GM19240 (cell line): ENCODE results near the gene DCDC2B.
A peak's percentile ranks its signal among the peaks of the same experiment; 100 is the strongest.

Experiments used
- DNase-seq: peaks from one replicate; pipeline ENCODE4 v3.0.0; 2011; ENCODE audit warnings: low spot score; ENCODE audit not compliant: insufficient read length

The DCDC2B gene

DNA sequence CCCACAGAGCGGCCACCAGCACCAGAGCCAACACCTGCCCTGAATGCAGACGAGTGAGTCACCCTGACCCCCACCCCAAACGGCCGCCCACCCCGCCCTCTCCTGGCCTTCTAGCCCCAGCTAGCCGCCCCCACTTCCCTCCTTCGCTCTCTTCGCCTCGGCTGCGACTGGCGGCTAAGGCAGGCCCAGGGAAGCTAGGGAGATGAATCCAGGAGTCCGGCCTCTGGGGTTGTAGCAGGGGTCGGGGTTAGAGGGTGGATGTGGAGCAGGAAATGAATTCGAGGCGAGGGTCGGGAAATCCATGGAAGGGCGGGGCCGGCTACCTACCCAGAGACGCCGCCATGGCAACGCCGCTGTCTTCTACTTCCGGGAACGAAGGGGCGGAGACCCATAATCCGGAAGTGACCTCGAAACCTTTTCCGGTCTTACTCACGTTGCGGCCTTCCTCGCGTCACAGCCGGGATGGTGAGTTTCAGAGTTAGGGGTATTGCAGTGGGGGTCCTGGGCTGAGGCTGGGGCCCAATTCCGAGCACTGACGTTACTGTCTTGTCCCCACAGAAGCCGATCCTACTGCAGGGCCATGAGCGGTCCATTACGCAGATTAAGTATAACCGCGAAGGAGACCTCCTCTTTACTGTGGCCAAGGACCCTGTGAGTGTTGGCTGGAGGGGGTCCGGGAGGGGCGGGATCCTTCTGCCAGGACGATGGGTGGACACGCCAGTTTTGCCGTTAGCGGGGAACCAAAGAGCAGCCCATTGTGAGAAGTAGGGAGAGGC is 13.3 kb downstream of the DCDC2B start, which contains the start of the genes EIF3I and TMEM234:
EIF3I (plus strand) TSS at position 428 of the 776 bp plus-strand sequence; CDS start at position 463, 35 bp downstream.
TMEM234 (minus strand) TSS at position 374 of the 776 bp plus-strand sequence; CDS start at position 343, 31 bp downstream.
- DNase-seq, result peak; percentile 96

DNA sequence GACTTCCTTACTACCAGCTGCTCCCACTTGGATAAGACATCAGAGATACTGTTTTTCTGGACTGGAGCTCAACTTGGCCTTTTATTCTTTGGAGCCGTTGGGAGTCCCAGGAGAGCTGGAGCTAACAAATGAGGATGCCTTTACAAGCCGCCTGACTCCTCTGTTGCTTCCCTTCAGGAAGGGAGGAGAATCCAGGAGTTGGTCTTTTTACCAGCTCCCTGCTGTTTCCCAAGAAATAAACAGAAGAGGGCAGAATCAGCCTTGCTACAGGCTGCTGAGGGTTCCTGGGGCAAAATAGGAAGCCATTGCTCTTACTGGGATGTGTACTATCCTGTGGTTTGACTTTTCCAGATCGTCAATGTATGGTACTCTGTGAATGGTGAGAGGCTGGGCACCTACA is 14.8 kb downstream of the DCDC2B start:
- no peak for DNase-seq

DNA sequence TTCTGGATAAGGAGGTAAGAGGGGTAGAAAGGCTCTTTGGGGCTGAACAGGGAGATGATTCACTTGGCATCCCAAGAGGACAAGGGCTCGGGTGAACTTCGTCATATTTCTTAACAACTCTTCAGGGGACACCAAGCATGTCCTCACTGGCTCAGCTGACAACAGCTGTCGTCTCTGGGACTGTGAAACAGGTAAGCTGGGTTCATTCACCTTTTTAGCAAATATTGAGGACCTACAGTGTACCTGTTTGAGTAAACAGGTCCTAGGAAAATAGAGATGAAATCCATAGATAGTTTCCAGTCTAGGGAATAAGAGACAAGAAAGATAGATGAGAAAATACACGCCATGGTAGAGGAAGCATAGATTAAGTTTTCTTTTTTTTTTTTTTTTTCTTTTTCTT is 15.4 kb downstream of the DCDC2B start:
- no peak for DNase-seq

DNA sequence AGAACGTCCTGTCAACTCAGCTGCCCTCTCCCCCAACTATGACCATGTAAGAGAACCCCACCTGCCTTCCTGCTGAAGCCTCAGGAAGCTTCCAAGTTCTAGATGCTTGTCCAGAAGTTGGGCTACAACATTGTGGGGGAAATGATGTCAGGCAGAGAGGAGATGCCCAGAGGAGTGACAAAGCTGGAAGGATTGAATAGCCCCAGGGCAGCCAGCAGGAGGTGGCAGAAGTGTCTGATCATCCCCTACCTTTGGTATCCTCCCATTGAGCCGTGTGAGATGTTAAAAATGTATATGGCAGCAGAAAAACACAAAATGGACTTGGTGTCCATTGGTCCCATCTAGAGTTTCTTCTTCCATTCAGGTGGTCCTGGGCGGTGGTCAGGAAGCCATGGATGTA is 19.9 kb downstream of the DCDC2B start:
- DNase-seq, result no peak

DNA sequence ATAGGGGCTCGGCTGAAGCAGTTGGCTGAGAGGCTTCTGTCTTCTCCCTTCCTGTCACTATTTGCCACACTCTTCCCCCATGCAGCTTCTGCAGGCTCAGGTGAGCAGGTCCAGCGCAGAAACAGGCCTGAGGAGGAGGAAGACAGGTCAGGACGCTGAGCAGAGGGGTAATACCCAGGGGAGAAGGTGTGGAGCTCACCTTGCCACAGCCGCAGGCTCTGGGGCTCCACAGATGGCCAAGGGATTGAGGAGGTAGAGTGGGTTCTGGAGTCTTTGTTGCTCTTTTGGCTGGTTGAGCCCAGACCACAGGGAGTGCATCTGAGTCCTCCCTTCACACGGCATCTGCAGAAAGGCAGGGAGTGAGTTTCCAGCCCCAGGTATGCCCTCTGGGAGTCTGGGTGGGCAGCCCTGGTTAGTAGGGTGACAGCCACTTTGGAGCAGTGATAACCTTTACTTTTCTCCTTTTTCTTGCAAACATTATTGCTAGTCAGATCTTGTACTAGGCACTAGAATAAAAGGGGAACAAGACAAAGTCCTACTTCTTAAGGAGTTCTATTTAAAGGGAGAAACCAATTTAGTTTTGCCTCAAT is 23.0 kb downstream of the DCDC2B start:
- no peak for DNase-seq

DNA sequence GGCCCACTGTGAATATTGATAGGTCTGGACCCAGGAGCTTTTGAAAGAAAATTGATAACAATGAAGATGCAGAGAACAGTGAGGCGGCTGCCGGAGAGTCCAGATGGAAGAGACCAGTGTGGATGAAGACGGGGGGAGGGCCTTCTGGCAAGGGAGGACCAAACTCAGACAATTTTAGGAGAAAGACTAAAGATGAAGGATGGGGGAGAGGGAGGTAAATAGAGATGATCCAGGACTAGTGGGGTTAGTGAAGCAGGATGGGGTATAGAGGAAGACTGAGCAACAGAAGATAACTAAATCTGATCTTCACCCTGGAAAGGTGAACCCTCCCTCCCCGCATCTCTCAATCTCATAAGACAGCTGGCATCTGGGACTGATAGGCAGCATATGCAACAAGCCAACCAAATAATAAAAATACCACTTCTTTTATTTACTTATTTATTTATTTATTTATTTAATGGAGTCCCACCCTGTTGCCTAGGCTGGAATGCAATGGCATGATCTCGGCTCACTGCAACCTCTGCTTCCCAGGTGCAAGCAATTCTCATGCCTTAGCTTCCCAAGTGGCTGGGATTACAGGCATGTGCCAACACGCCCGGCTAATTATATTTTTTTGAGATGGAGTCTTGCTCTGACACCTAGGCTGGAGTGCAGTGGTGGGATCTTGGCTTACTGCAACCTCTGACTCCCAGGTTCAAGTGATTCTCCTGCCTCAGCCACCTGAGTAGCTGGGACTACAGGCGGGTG is 23.8 kb downstream of the DCDC2B start:
- no peak for DNase-seq

DNA sequence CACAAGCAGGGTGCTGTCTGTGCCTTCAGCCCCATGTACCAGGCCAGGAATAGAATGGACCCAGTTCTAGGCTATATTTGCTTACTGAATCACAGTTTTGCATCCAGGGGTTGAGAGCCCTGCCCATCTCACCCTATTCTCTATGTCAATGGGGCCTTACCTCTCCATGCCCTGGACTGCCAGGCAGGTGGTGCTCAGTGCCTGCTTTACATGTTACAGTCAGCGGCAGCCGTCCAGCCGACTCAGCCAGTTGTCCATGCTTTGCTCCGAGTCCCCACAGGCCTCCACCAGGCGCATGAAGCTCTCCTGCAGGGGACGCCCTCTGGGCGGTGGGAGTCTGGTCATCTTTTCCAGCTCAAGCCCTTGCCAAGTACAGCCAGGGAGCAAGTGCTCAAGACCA is 25.9 kb downstream of the DCDC2B start:
- no peak for DNase-seq

DNA sequence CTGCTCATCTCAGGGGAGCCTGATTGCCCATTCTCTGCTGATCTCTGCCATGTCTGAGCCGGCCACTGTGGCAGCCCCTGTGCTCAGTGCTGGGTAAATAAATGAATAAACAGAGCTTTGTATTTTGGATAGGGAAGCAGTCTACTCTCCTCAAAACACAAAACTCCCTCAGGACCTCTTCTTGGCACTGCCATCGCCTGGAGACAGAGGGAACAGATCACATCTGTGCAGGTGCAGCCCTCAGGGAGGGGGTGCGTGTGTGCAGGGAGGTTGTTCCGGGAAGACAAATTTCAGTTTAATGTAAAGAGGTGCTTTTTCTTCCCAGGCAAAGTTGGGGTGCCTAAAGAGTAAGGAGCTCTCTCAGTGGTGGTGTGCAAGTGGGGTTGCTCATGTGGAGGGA is 30.4 kb downstream of the DCDC2B start:
- DNase-seq, result no peak

DNA sequence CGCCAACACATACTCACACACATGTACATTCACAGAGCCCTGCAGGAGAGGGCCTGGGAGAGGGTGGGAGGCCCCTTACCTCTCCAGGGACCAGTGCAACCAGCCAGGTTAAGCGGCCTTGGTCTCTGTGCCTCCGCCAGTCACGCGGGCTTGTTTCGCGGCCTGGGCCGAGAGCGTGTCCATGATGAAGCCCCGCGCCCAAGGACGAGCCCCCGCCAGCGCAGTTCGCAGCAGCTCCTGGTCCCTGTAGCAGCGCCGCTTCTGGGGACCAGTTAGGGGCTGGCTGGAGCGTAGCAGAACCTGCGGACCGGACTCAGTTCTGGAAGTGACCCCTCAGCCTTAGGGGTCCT is 30.9 kb downstream of the DCDC2B start:
- DNase-seq, result no peak

DNA sequence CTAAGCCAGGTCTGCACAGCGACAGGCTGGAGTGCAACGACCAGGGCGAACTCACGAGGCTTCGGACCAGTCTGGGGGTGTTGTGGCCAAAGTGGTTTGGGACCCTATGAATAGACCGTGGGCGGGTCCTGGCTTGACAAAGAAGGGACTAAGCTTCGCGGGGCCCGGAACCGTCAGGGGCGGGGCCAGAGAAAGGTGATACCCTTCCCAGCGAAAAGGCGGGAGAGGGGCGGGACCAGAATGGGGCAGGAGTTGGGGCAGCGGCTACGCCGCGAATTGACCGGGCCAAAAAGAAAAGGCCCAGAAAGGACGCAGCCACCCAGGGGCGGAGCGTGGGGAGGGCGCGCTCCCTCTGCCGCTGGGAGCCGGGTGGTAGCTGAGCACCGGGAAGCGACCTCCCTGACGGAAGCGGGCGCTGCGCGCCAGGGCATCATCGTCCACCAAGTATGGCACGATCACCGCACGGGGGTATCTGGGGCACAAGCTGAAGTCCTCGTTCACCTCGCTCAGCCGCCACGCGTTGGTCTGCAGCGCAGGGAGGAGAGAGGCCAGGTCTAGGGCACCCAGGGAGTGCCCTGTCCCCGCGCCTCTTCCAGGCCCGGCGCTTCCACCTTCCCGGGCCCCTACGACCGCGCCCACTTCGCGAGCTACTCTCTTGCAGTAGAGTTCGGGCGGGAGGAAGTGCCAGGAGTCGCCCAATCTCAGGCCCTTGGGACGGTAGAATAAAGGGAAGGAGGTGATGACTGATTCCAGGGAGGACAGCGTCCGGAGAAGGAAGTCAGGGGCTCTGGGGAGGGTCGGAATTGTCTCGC is 31.5 kb downstream of the DCDC2B start:
- DNase-seq, result no peak

DNA sequence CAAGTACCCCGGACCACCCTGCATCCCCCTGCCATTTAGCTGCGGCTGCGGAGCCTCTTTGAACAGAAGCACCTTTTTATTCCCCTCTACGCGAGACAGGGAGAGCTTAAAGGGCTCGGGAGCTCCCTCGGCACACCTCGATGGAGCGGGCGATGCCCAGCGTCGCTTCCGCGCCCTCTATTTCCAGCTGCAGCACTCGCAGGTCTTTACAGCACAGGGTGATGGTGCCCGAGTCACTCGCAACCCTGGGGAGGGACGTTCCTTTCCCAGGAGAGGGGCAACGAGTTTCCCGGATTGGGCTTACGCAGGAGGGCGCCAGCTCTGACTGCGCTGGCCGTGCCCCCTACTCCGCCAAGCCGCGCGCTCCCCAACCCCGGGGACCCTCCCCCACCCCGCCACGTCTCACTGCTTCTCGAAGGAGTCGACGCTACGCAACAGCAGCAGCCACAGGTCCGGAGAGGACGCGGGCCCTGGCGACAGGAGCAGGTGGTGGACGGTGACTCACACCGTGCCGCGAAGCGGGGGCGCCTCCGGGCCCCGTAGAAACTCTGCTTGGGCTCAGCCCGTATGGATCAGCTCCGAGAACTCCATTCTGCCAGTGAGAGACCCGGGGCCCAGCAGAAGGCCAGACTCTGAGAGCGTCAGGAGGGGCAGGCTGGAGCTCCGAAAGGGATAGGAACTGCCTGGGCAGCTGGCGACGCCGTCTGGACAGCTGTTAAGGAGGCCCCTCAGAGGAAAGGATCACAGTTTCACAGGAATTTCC is 32.3 kb downstream of the DCDC2B start:
- no peak for DNase-seq

DNA sequence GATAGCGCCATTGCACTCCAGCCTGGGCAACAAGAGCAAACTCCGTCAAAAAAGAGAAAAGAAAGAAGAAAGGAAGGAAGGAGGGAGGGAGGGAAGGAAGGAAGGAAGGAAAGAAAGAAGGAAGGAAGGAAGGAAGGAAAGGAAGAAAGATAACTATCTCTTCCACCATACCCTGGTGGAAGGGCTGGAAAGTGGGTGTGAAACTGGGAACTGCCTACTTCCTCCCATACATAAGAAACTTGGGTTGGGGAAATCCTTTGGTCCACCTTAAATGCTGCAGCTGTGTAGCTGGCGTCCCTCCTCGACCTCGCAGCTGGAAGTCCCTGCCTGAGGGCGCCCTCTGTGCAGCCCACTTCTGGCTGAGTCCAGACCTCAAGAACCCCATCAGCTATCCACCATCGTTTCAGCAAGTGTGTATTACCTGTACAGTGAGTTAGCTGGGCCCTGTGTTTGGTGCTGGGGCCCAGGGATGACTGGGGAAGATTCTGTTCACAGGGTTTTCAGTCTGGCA is 33.5 kb downstream of the DCDC2B start:
- DNase-seq, result no peak

DNA sequence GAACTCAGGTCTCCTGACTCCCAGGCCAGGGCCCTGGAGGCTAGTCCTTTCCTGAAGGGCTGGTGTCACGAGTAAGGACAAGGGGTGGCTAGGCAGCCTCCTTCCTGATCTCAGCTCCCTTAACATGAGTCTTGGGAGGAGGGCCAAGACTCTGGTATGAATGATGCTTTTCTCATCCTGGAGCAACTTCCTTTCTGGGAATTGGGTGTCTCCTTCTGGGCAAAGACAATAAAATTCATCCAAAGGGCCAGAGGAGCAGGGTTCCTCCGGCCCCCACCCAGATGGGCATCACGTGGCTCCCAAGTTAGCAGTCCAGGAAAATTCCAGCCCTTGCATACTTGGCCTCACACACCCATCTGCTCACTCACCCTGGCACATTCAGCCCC is 38.0 kb downstream of the DCDC2B start, which contains the start of gene FAM167B:
FAM167B (plus strand) TSS at position 335 of the 386 bp plus-strand sequence. CDS start 200 bp downstream, outside the sequence.
- no peak for DNase-seq

DNA sequence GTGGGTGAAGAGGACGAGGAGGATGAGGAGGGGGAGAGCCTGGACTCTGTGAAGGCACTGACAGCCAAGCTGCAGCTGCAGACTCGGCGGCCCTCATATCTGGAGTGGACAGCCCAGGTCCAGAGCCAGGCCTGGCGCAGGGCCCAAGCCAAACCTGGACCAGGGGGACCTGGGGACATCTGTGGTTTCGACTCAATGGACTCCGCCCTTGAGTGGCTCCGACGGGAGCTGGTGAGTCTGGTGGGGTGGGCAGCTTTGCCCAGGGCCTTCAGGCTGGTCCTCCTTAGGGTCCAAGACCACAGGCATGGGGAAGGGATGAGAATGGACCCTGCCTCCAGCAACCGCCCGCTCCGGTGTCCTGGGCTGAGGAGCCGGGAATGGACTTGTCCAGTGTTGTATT is 38.6 kb downstream of the DCDC2B start:
- no peak for DNase-seq

DNA sequence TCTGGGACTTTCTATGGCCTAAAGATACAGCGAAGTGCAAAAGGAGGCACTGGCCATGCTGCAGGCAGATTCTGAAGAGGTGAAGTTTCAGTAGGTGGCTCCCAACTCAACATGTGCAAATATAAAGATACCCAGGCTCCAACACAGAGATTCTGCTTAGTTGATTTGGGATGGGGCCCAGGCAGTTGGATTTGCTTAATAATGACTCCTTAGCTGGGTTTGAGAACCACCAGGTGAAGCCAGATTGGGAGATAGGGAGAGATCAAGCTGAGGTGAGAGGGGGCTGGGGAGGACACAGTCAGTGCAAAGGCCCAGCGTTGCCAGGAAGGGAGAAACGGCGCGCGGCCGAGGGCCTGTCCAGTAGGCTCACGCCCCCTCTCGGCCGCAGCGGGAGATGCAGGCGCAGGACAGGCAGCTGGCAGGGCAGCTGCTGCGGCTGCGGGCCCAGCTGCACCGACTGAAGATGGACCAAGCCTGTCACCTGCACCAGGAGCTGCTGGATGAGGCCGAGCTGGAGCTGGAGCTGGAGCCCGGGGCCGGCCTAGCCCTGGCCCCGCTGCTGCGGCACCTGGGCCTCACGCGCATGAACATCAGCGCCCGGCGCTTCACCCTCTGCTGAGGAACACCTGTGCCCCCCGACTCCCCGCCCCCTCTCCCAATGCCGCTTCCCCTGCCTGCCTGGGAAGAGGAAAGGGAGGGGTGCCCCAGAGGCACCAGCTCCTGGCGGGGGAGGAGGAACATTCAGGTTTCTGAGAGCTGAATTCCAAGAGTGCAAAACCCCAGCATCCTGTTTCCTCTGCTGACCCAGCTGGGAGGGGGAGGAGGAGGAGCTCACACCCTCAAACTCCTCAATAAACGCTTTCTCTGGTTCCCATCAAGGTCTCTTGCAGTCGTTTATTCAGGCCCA is 39.3 kb downstream of the DCDC2B start:
- peak; percentile 50 for DNase-seq

DNA sequence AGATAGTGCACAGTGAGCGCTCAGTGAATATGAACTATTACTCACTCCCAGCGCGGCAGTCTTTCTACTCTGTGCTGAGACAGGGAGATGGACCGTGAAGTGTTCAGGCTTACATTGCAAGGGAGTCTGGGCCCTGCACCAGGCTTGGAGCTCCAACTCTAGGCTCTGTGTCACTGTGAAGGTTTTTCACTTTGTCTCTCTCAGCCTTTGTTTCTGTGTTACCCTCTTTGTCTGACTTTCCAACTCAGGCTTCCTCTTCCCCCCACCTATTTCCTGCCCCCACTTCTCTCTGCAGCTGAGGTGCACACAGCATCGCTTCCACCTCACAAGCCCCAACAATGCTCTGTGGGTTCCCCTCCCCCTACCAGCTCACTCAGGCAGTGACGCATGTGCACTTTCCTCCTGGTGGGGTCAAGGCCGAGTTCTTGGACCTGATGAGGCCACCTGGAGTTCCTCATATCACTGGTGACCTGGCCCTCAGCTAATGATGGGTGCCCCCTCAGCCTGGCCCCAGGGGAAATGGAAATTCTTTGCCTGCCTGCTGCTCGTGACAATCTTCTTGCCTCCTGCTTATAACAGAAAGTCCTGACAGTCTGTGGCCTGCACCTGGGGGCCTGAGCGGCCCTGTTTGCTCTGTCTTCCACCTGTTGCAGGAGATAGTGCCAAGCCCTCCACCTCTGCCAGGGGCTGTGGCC is 41.1 kb downstream of the DCDC2B start:
- DNase-seq, result peak; percentile 67

DNA sequence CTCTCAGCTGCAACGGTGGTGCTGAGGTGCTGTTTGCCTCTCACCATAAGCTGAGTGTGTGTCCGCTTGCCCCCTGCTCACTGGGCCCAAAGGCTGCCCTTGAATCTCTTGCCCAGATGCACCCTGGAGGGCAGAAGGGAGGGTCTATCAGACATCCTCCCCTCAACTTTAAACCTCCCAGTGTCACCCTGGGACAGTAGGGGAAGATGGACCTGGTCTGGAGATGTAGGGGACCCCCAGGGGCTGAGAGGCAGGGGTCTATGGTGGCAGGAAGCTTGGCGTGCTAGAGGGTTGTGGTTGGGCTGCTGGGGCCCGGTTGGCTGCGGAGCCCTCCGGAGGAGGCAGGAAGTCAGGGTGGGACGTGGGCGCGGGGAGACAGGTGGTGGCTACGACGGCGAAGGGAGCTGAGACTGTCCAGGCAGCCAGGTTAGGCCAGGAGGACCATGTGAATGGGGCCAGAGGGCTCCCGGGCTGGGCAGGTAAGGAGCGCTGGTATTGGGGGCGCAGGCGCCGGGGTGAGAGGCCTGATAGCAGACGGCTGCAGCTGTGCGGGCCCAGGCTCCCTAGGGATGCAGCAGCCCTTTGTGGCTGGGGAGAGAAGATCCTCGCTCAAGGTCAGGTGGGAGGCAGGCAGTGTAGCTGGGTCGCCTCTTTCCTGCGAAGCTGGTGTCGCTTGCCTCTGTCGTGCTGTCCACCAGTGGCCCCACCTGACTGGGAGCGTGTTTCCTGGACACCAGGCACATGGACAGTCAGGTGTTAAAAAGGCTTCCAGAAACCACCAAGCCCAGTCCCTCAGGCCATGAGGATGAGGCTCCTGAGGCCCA is 42.2 kb downstream of the DCDC2B start, which contains the start of gene LCK:
LCK (plus strand) TSS at position 373 of the 824 bp plus-strand sequence. CDS start 23,065 bp downstream, outside the sequence.
- no peak for DNase-seq
